Liver (tissue), 3 donors: ENCODE data around the gene FSIP1.

Experiments used
- EGR1 ChIP-seq, 2 donors: IDR thresholded peaks; 2 replicates each; pipeline ENCODE4 v1.6.1; 2016 to 2018; ENCODE audit warnings: antibody characterized with exemption in 2 of 2, low read depth in 2 of 2
- JUND ChIP-seq, 2 donors: IDR thresholded peaks; 2 replicates each; pipeline ENCODE4 v1.6.1; 2016; ENCODE audit warnings: antibody characterized with exemption in 2 of 2
- SP1 ChIP-seq: IDR thresholded peaks from 2 replicates; pipeline ENCODE4 v1.6.1; 2018; ENCODE audit warnings: antibody characterized with exemption, mild to moderate bottlenecking
- TAF1 ChIP-seq: conservative IDR thresholded peaks from 2 replicates; pipeline ENCODE4 v1.6.1; 2016; ENCODE audit warnings: antibody characterized with exemption, mild to moderate bottlenecking
- TF ChIP-seq, protein P1 (sequence below): IDR thresholded peaks from 2 replicates; pipeline ENCODE4 v1.6.1; 2016; ENCODE audit warnings: antibody characterized with exemption
- TF ChIP-seq, protein P2 (sequence below): fragments of 150-350 bp; IDR thresholded peaks from 2 replicates; pipeline ENCODE4 v1.5.1; 2017; ENCODE audit warnings: improper control_type of control experiment, low read depth, low read length; ENCODE audit not compliant: missing input control
- TF ChIP-seq, protein P3 (sequence below): IDR thresholded peaks from 2 replicates; pipeline ENCODE4 v1.6.1; 2016; ENCODE audit warnings: antibody characterized with exemption, mild to moderate bottlenecking
- donor health status: healthy.
- donor health status: healthy.

DNA sequence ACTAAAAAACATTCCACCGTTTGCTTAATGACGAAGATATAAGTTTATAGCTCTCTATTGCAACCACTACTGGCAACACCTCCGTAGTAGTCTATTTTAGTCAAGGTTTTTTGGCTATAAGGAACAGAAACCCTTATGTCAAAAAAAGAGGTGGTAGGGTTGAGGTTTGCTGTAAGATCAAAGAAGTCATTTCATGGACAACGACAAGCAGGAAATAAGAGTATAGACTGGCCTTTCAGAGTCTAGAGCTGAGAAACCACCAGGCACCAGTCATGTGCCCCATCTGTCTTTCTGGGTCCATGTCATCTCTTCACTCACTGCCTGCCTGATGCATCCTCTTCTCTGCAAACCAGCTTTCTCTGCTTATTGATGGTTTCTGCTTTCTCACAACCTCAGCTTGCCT is 159.1 kb downstream of the FSIP1 start:
- TF ChIP-seq, protein P1, sequence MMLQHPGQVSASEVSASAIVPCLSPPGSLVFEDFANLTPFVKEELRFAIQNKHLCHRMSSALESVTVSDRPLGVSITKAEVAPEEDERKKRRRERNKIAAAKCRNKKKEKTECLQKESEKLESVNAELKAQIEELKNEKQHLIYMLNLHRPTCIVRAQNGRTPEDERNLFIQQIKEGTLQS = no peak
- TF ChIP-seq, protein P2, sequence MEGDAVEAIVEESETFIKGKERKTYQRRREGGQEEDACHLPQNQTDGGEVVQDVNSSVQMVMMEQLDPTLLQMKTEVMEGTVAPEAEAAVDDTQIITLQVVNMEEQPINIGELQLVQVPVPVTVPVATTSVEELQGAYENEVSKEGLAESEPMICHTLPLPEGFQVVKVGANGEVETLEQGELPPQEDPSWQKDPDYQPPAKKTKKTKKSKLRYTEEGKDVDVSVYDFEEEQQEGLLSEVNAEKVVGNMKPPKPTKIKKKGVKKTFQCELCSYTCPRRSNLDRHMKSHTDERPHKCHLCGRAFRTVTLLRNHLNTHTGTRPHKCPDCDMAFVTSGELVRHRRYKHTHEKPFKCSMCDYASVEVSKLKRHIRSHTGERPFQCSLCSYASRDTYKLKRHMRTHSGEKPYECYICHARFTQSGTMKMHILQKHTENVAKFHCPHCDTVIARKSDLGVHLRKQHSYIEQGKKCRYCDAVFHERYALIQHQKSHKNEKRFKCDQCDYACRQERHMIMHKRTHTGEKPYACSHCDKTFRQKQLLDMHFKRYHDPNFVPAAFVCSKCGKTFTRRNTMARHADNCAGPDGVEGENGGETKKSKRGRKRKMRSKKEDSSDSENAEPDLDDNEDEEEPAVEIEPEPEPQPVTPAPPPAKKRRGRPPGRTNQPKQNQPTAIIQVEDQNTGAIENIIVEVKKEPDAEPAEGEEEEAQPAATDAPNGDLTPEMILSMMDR = no peak
- TF ChIP-seq, protein P3, sequence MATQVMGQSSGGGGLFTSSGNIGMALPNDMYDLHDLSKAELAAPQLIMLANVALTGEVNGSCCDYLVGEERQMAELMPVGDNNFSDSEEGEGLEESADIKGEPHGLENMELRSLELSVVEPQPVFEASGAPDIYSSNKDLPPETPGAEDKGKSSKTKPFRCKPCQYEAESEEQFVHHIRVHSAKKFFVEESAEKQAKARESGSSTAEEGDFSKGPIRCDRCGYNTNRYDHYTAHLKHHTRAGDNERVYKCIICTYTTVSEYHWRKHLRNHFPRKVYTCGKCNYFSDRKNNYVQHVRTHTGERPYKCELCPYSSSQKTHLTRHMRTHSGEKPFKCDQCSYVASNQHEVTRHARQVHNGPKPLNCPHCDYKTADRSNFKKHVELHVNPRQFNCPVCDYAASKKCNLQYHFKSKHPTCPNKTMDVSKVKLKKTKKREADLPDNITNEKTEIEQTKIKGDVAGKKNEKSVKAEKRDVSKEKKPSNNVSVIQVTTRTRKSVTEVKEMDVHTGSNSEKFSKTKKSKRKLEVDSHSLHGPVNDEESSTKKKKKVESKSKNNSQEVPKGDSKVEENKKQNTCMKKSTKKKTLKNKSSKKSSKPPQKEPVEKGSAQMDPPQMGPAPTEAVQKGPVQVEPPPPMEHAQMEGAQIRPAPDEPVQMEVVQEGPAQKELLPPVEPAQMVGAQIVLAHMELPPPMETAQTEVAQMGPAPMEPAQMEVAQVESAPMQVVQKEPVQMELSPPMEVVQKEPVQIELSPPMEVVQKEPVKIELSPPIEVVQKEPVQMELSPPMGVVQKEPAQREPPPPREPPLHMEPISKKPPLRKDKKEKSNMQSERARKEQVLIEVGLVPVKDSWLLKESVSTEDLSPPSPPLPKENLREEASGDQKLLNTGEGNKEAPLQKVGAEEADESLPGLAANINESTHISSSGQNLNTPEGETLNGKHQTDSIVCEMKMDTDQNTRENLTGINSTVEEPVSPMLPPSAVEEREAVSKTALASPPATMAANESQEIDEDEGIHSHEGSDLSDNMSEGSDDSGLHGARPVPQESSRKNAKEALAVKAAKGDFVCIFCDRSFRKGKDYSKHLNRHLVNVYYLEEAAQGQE = no peak
- TF ChIP-seq TAF1 = no peak
- TF ChIP-seq JUND (IDR thresholded peaks at IDR 0.05) = no peak
- no peak for TF ChIP-seq EGR1 (IDR thresholded peaks at IDR 0.05; ENCODE audit: low read depth in 2 of 2)
- TF ChIP-seq SP1 = no peak
